Mucosa of stomach (tissue), 1 donor: ENCODE measurements around the gene MXD4.
A peak's percentile ranks its signal among the peaks of the same experiment; 100 is the strongest.

Experiments
- H3K27me3 ChIP-seq: one replicate; pipeline ENCODE4 v1.7.0; 2013; ENCODE audit warnings: mild to moderate bottlenecking, low read length; ENCODE audit not compliant: control insufficient read depth, insufficient read depth
- H3K36me3 ChIP-seq: one replicate; pipeline ENCODE4 v1.7.0; 2013; ENCODE audit warnings: low read length; ENCODE audit not compliant: control insufficient read depth, insufficient read depth
- H3K4me1 ChIP-seq: one replicate; pipeline ENCODE4 v1.7.0; 2013; ENCODE audit warnings: mild to moderate bottlenecking, low read length; ENCODE audit not compliant: control insufficient read depth, insufficient read depth
- H3K4me3 ChIP-seq: one replicate; pipeline ENCODE4 v1.7.0; 2013; ENCODE audit warnings: low read length
- H3K9ac ChIP-seq: one replicate; pipeline ENCODE4 v1.7.0; 2013; ENCODE audit warnings: mild to moderate bottlenecking, low read length, moderate library complexity
- H3K9me3 ChIP-seq: one replicate; pipeline ENCODE4 v1.7.0; 2013; ENCODE audit warnings: mild to moderate bottlenecking, low read length, moderate library complexity; ENCODE audit not compliant: control insufficient read depth
- donor health status: Pancreatic carcinoma.

Gene MXD4

GRCh38 chr4:2263926-2264321 is 2.0 kb upstream of the MXD4 start:
- Histone ChIP-seq H3K9ac (no peak overlapping the region), H3K9me3 (no peaks in the 10 kb centered on the region), H3K36me3 (no peaks in the 10 kb centered on the region), H3K4me3 (no peak overlapping the region), H3K4me1 (peaks cover 25% of the 10 kb centered on the region), H3K27me3 (no peaks in the 10 kb centered on the region)

GRCh38 chr4:2262944-2263250 is 988 bp upstream of the MXD4 start:
- H3K27me3 ChIP-seq = no peaks in the 10 kb centered on the region
- no peaks in the 10 kb centered on the region for H3K9me3 ChIP-seq
- peaks cover 25% of the 10 kb centered on the region for H3K4me1 ChIP-seq
- H3K36me3 ChIP-seq = no peaks in the 10 kb centered on the region
- H3K4me3 ChIP-seq = peak overlapping the region; percentile 63
- peak overlapping the region; percentile 72 for H3K9ac ChIP-seq

GRCh38 chr4:2262145-2262943 is 435 bp upstream of the MXD4 start:
- Histone ChIP-seq H3K9ac (peak overlapping the region; percentile 72), H3K4me1 (peaks cover 28% of the 10 kb centered on the region), H3K4me3 (peak overlapping the region; percentile 63), H3K27me3 (no peaks in the 10 kb centered on the region), H3K36me3 (no peaks in the 10 kb centered on the region), H3K9me3 (no peaks in the 10 kb centered on the region)

- Histone ChIP-seq H3K36me3 (no peaks in the 10 kb centered on the region), H3K4me1 (peaks cover 39% of the 10 kb centered on the region), H3K9me3 (no peaks in the 10 kb centered on the region), H3K27me3 (no peaks in the 10 kb centered on the region), H3K9ac (peak overlapping the region; percentile 78), H3K4me3 (peak overlapping the region; percentile 51)
Measured at GRCh38 chr4:2261110-2261852, 628 bp downstream of the MXD4 start.

GRCh38 chr4:2260344-2261109 is 1.4 kb downstream of the MXD4 start:
- Histone ChIP-seq H3K9ac (peak overlapping the region; percentile 78), H3K27me3 (no peaks in the 10 kb centered on the region), H3K4me1 (peaks cover 45% of the 10 kb centered on the region), H3K36me3 (no peaks in the 10 kb centered on the region), H3K4me3 (peak overlapping the region; percentile 51), H3K9me3 (no peaks in the 10 kb centered on the region)

GRCh38 chr4:2259541-2260343 is 2.2 kb downstream of the MXD4 start:
- Histone ChIP-seq H3K27me3 (no peaks in the 10 kb centered on the region), H3K9me3 (no peaks in the 10 kb centered on the region), H3K4me3 (no peak overlapping the region), H3K4me1 (peaks cover 45% of the 10 kb centered on the region), H3K36me3 (no peaks in the 10 kb centered on the region), H3K9ac (peak overlapping the region; percentile 78)

GRCh38 chr4:2259036-2259540 is 2.8 kb downstream of the MXD4 start:
- Histone ChIP-seq H3K9ac (no peak overlapping the region), H3K36me3 (no peaks in the 10 kb centered on the region), H3K4me3 (no peak overlapping the region), H3K4me1 (peaks cover 45% of the 10 kb centered on the region), H3K9me3 (no peaks in the 10 kb centered on the region), H3K27me3 (no peaks in the 10 kb centered on the region)

GRCh38 chr4:2258091-2259035 is 3.5 kb downstream of the MXD4 start:
- Histone ChIP-seq H3K4me1 (peaks cover 45% of the 10 kb centered on the region), H3K9ac (no peak overlapping the region), H3K9me3 (no peaks in the 10 kb centered on the region), H3K36me3 (no peaks in the 10 kb centered on the region), H3K4me3 (no peak overlapping the region), H3K27me3 (no peaks in the 10 kb centered on the region)

- Histone ChIP-seq H3K4me3 (no peak overlapping the region), H3K9ac (no peak overlapping the region), H3K4me1 (peaks cover 40% of the 10 kb centered on the region), H3K9me3 (no peaks in the 10 kb centered on the region), H3K27me3 (no peaks in the 10 kb centered on the region), H3K36me3 (no peaks in the 10 kb centered on the region)
Measured at GRCh38 chr4:2257361-2258081, 4.4 kb downstream of the MXD4 start.

- H3K9ac ChIP-seq = no peak overlapping the region
- no peaks in the 10 kb centered on the region for H3K27me3 ChIP-seq
- H3K9me3 ChIP-seq = no peaks in the 10 kb centered on the region
- no peak overlapping the region for H3K4me3 ChIP-seq
- H3K4me1 ChIP-seq = peaks cover 40% of the 10 kb centered on the region
- H3K36me3 ChIP-seq = no peaks in the 10 kb centered on the region
Measured at GRCh38 chr4:2256781-2257191, 5.1 kb downstream of the MXD4 start.
